GM23338 (cell line): Measurements from ENCODE around the gene SELENOW.

ENCODE experiments used
- CREB1 ChIP-seq: fragments of 250-450 bp; sonication (Bioruptor Pico); IDR thresholded peaks from 2 replicates; pipeline ENCODE4 v1.5.0; 2020; ENCODE audit warnings: low read depth, mild to moderate bottlenecking, moderate library complexity
- EZH2 ChIP-seq: fragments of 200-600 bp; sonication (generic); IDR thresholded peaks from one replicate; pipeline ENCODE4 v1.8.0; 2017; ENCODE audit warnings: antibody characterized with exemption, mild to moderate bottlenecking, low read depth; ENCODE audit not compliant: unreplicated experiment
- EZH2phosphoT487 ChIP-seq: fragments of 200-600 bp; sonication (generic); IDR thresholded peaks from one replicate; pipeline ENCODE4 v1.8.1; 2018; ENCODE audit warnings: antibody characterized with exemption; ENCODE audit not compliant: unreplicated experiment
- POLR2AphosphoS5 ChIP-seq: IDR thresholded peaks from 2 replicates; pipeline ENCODE4 v1.6.1; 2016; ENCODE audit warnings: antibody characterized with exemption, low read depth
- TF ChIP-seq, protein P1 (sequence below), 2 experiments: fragments of 200-600 bp in 1 of 2; sonication (generic) in 1 of 2; conservative IDR thresholded peaks; 2 replicates each; pipeline versions ENCODE4 v1.5.1 to v1.6.1; 2016 to 2017; ENCODE audit warnings: antibody characterized with exemption in 2 of 2, low read depth in 2 of 2, mild to moderate bottlenecking in 2 of 2, moderate library complexity in 1 of 2
- TF ChIP-seq, protein P2 (sequence below): IDR thresholded peaks from one replicate; pipeline ENCODE4 v1.6.1; 2018; ENCODE audit warnings: antibody characterized with exemption; ENCODE audit not compliant: unreplicated experiment

DNA sequence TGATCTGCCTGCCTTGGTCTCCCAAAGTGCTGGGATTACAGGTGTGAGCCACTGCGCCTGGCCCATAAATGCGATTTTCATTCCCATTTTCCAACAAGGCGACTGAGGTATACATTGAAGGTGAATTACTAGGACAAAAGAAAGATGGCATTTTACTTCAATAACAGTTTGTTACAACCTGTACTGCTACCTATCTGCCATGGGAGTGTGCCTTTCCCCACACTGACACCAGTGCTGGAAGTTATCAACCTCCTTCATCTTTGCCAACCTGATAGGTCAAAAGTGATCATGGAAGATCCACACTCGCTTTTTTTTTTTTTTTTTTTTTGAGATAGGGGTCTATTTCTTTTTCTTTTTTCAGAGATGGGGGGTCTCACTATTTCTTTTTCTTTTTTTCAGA, 54.2 kb downstream of the SELENOW start:
- TF ChIP-seq, protein P1, sequence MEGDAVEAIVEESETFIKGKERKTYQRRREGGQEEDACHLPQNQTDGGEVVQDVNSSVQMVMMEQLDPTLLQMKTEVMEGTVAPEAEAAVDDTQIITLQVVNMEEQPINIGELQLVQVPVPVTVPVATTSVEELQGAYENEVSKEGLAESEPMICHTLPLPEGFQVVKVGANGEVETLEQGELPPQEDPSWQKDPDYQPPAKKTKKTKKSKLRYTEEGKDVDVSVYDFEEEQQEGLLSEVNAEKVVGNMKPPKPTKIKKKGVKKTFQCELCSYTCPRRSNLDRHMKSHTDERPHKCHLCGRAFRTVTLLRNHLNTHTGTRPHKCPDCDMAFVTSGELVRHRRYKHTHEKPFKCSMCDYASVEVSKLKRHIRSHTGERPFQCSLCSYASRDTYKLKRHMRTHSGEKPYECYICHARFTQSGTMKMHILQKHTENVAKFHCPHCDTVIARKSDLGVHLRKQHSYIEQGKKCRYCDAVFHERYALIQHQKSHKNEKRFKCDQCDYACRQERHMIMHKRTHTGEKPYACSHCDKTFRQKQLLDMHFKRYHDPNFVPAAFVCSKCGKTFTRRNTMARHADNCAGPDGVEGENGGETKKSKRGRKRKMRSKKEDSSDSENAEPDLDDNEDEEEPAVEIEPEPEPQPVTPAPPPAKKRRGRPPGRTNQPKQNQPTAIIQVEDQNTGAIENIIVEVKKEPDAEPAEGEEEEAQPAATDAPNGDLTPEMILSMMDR (conservative IDR thresholded peaks at IDR 0.05; ENCODE audit: low read depth in 2 of 2): peak; percentile 33 to 66; a peak in 3 of 4 replicates
- TF ChIP-seq POLR2AphosphoS5 (no peak), EZH2phosphoT487 (no peak), CREB1 (CRISPR knock-in tag) (no peak), EZH2 (no peak)
- TF ChIP-seq, protein P2, sequence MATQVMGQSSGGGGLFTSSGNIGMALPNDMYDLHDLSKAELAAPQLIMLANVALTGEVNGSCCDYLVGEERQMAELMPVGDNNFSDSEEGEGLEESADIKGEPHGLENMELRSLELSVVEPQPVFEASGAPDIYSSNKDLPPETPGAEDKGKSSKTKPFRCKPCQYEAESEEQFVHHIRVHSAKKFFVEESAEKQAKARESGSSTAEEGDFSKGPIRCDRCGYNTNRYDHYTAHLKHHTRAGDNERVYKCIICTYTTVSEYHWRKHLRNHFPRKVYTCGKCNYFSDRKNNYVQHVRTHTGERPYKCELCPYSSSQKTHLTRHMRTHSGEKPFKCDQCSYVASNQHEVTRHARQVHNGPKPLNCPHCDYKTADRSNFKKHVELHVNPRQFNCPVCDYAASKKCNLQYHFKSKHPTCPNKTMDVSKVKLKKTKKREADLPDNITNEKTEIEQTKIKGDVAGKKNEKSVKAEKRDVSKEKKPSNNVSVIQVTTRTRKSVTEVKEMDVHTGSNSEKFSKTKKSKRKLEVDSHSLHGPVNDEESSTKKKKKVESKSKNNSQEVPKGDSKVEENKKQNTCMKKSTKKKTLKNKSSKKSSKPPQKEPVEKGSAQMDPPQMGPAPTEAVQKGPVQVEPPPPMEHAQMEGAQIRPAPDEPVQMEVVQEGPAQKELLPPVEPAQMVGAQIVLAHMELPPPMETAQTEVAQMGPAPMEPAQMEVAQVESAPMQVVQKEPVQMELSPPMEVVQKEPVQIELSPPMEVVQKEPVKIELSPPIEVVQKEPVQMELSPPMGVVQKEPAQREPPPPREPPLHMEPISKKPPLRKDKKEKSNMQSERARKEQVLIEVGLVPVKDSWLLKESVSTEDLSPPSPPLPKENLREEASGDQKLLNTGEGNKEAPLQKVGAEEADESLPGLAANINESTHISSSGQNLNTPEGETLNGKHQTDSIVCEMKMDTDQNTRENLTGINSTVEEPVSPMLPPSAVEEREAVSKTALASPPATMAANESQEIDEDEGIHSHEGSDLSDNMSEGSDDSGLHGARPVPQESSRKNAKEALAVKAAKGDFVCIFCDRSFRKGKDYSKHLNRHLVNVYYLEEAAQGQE: no peak
